Hematopoietic multipotent progenitor cell treated with erythropoietin and hydrocortisone succinate and interleukin-3 and kit ligand, for 15 days (in vitro differentiated cells): ENCODE measurements around the gene FANK1.

Experiments
- DNase-seq: peaks from one replicate; pipeline ENCODE4 v3.0.0-alpha.2; 2015; ENCODE audit warnings: low spot score

Gene FANK1, protein sequence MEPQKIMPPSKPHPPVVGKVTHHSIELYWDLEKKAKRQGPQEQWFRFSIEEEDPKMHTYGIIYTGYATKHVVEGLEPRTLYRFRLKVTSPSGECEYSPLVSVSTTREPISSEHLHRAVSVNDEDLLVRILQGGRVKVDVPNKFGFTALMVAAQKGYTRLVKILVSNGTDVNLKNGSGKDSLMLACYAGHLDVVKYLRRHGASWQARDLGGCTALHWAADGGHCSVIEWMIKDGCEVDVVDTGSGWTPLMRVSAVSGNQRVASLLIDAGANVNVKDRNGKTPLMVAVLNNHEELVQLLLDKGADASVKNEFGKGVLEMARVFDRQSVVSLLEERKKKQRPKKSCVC

DNA sequence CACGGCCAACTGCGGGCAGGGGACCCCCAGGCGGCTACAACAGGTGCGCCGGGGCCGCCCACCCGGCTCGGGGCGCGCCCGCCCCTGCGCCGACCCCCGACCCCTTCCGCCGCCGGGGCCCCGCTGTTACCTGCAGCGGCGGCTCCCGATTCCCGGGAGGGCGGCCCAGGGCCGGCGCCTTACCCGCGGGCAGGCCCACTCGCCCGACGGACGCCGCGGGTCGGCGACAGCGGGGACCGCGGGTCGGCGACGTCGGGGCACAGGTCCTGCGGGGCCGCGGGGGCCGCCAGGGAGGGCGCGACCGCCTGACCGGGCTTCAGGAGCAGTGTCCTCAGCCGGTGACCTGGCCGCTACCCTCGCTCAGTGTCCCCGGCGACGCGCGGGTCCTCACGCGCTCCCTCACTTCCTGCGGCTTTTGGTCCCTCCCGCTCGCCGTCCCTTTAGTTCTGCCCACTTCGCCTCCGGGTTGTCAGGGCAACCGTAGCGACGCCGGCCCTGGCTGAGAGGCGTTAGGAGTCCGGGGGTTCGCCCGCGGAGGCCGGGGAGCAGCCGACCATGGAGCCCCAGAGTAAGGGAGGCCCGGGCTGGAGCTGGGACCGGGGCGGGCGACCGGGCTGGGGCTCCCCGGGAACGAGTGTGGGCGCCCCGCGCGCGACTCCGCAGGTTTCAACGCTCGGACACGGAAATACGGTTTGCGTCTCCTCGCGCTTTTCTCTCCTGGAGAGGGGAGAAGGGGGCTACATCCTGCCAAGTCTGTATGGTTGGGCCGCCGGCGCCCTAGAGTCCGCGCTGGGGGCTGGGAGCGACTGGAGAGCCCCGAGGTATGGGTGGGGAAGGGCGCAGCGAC lies at the start of gene FANK1:
FANK1 (plus strand) TSS at position 477 of the 847 bp plus-strand sequence; CDS start at position 556, 79 bp downstream.
- DNase-seq, result peak; percentile 88

DNA sequence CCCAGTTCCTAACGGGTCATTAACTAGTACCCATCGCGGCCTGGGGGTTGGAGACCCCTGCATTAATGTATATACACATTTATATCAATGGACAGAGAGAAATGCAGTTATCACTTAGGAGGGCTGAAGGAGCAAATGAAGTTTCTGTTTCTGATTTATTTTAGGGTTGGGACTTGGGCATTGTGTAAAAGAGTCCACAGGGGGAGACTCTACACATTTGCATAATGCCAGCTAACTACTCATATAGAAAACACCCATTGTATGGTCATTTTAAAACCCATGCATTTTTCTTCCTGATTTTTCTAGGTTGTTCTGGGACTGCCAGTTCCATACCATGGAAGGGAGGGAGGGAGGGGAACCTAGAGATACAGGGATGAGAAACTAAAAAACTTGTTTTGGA lies 49.5 kb upstream of the FANK1 start:
- DNase-seq, result no peak

DNA sequence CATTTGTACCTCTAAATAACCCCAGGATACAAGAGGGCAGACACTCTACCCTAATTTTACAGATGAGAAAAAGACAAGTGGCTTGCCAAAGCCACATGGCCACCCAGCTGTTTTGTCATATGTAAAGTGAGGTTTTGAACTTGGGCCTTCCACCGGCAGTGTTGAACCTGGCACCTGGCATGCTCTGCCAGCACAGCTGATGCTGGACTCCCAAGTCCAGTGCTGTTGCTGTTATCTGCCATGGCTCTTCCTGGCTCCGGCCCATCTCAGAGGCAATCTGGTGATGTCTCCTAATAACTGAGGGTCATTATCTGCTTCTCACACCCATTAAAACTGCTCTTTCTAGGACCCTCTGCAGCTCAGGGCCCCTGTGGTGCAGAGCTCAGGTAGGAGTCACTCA lies 48.0 kb upstream of the FANK1 start:
- DNase-seq, result no peak

DNA sequence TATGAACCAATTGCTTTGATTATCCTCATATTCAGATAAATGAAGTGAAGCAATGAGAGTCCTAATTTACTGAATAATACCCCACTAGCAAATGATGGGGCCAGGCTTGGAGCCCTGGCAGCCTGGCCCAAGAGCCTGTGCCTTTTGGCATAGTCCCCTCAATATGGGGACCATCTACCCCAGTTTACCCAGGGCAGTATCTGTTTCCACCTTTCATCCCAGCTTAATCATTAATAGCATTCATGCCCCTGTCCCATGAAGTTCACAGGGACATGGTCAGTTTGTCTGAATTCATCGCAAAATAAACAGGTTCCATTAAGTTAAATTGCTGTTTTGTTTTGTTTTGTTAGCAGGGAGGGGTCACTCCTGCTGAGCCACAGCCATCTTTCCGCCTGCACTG lies 47.5 kb upstream of the FANK1 start:
- DNase-seq, result no peak

DNA sequence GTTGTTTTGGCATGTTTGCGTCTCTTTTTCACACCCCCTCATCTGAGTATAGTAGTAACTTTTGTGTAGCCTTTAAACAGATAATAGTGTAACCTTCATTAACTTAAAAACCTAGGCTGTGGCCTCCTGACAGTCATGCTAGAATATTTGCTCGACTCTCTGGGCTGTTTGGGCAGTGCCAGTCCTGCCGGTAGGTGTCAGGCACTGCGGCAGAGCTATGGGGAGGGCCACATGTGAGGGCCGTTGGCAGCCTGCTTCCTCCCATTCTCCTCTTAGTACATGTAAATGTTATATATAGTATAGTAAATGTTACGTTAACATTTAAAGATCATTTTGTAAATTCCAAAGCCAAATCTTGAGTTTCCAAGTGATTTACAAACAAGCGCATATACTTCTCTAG lies 46.9 kb upstream of the FANK1 start:
- DNase-seq, result no peak

DNA sequence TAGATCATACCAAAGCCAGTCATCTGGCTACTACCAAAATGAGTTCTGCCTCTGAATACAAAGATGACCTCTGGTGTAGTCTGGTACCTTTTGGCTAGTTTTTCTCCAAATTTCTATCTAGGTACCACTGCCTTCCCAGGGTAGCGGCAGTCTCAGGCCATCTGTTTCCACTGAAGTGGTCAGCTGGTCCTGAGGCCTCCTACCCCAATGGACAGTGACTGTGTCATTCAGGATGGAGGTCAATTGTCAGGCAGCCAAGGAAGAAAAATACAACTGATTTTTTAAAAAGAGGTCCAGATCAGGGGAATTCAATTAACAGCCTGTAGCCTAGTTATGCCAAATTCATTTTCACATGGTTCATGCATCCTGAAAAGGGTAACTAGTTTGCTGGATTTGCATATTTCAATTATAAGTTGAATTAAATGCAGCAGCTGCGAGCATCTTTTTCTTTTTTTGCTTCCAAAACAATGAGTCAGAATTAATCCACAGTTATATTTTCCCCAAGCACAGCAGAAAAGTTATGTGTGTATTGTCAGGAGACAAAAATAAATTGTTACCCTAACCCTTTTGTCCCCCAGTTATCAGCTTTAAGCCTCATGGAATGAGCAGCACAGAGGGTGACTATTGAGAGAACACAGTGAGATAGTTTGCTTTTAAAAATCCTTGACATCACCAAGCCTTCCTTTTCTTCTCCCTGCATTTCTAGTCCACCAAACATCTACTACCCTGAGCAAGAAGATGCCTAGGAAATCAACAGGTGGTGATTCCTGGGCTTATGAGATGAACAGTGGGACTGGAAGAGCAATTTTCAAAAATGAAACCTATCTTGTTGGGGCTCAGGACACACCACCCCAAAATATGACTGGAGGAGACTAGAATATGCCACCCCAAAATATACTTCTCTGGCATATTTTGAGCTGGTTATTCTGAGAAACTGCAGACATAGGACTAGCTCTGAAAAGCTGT lies 45.3 kb upstream of the FANK1 start:
- DNase-seq, result no peak

DNA sequence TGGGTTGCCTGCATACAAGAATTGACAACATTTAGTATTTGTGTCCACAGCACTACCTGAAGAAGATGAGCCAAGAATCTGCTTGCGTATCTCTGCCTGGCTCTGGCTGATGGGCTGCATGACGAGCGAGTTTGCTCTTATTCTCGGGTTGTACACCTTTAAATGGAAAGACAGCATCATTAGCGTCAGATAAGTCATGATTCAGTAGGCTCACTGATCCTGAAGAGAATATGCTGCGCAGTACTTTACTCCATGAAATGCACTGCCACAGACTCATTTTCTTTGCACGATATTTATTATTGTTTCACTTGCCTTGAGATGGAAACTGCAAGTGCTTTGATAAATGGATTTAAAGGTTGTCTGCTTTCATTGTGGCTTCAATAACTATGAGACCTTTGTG lies 43.9 kb upstream of the FANK1 start:
- no peak for DNase-seq

DNA sequence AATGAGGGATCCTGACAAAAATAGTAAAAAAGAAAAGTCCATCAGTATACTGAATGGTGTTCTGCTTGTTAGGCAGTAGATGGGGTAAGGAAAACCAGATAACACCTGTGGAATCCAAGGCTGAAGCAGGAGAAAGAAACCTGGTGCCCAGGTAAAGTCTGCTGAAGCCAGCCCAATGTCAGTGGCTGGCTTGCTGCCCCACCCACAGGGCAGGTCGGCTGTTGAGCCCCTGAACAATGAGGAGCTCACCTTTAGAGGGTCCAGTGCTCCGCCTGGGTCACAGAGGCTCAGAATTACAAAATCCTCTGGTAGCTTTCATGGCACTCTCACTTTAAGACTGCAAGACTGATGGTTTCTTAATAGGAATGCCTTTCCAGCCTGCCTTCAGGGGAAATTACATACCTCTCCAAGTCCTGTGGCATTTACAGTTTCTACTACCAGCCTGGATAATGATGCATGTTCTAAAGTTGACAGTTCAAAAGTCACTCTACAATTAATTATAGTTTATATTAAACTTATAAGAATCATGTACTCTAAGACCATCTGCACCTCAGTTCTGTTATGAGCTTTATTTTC lies 39.1 kb upstream of the FANK1 start:
- no peak for DNase-seq

DNA sequence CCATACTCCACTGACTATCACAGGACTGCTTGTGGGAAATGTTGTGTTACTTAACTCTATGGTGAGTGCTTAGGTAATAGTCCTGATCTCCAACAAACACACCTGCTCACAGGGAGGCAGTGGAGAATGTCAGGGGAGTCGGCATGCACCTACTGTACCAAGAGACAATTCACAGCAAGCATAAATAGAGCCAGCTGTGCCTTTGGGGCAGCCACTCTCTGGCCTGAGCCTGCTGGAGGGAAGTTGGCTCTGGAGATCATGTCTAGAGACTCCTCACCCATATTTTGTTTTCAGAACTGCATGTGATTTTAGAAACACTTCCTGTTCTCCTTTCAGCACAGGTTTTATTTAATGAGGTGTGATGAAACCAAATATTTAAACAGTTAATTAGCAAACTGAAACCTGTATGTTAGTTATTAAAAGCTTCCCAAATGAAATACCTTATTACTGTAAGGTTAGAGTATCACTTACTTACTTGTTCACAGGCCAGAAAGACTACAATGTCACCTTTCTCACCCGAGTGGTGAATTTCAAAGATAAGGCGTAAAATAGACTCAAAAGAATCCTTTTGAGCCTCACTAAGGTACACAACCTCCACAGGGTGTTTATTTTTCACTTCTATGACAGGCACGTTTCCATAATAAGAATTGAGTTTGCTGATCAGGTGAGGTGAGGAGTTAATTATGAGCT lies 37.1 kb upstream of the FANK1 start:
- DNase-seq, result no peak

DNA sequence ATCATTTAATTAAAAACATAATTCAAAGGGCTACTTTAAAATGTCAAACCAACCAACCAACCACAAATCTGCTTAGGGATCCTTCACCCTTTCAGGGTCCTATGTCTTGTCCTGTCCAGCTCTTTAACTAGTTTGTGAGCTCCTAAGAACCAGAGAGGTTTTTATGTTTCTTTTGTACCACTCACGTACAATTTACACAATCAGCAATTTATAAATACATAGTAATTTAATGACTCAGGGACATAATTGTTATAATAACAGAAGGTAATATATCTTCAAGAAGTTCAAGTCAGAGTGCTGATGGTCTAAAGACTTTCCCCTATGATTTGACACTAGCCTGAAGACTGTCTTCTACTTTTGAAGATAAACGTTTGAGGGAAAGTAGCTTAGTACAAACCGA lies 31.2 kb upstream of the FANK1 start:
- DNase-seq, result no peak

DNA sequence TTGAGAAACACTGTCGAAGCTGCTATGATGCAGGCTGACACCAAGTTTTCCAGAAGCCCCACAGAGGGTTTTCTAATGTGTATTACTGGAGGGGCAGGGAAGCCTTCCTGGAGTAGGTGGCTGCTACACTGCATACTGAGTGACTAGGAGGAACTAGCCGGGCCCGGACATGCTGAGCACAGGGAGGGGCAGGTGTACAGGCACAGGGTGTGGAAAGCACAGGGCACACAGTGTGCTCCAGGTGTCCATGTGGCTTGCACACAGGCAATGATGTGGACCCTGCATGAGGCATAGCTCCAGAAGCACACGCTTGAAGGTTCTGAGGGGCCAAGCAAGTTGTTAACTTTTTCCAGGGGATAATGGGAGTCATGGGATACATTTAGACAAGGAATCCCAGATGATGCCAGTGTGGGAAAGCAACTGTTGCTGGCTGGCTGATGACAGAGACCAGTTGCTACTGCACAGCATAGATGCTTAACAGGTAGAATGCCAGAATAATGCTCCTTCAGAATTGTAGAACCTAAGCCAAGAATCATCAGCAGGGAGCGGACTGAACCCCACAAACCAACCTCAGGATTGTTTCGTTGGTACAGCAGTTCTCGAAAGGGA lies 29.8 kb upstream of the FANK1 start:
- DNase-seq, result no peak

DNA sequence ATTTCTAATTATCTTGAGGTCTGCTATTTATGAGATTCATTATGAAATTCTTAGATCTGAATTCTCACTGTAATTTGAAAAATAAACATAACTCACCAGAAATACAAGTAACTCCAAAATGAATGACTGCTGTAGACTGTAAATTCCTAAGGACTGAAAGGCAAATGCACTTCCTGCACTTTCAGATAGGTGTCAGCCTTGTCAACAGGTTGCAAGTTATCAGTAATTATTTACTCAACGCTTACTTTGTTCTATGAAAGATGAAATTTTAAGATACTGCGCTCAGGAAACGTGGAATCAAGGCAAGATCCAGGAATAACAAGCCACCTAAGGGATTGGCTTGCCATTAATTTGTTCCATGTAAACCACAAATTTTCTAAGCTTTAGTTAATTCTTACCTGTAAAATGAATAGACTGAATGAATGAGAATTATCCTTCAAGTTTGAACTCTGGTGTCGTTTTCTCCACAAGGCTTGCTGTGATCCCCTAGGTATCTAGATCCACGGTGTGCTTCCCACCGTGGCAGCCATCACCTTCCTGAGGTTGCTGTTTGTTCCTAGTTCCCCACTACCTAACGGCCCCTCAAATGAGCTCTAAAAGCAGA lies 27.9 kb upstream of the FANK1 start:
- peak; percentile 77 for DNase-seq

DNA sequence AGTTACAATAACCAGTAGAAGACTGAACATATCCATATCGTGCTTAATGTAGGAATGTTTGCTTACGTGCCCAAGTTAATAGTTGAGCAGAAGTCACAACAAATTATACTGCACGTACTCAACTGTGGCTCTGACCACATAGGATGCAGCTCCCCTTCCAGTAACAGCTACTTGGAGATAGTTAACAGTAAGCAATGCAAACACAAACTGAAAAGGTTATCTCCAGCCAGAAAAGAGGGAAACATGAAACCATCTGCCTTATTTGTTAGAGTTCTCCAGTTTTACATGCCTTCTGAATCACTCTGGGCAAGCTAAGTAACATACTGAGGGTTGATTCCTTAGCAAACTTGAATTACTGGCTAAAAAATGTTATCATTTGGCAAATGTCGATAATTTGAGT lies 25.0 kb upstream of the FANK1 start:
- no peak for DNase-seq

DNA sequence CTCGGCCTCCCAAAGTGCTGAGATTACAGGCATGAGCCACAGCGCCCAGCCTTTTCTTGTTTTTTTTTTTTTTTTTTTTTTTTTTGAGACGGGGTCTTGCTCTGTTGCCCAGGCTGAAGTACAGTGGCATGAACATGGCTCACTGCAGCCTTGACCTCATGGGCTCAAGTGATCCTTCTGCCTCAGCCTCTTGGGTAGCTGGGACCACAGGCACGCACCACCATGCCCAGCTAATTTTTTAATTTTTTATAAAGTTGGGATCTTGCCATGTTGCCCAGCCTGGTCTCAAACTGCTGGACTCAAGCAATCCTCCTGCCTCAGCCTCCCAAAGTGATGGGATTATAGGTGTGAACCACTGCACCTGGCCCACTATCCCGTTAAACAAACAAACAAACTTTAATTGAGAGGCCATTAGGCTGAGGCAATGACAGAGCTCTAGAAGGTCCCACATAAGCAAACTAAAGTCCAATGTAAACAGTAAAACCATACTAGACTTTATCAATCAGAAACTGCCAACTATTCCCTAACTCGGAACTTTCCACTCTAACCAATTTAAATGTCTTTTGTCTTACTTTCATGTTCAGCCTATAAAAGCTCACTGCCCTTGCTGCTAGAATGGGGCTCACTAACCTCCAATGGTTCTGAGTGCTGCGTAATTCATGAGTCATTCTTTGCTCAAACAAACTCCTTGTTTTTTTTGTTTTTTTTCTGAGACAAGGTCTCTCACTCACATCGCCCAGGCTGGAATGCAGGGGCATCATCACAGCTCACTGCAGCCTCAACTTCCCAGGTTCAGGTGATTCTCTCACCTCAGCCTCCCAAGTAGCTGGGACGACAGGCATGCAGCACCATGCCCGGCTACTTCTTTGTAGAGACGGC lies 17.2 kb upstream of the FANK1 start:
- no peak for DNase-seq

DNA sequence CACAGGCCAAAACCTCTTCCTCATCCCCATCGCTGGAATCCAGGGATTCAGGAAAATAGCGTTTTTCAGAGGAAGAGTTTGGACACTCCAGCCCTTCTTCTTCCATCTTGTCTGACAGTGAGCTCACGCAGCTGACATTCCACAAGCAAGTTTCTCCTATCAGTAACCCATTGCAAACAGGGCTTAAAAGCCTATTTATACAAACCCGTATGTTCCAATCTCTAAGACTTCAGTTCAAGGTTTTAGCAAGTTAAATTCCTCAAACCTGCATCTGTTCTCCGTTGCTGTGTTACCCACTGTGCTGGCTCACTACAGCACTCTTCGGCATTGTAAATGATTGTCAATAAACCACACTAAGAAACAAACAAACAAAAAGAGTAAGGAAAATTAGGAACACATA lies 15.6 kb upstream of the FANK1 start:
- no peak for DNase-seq

DNA sequence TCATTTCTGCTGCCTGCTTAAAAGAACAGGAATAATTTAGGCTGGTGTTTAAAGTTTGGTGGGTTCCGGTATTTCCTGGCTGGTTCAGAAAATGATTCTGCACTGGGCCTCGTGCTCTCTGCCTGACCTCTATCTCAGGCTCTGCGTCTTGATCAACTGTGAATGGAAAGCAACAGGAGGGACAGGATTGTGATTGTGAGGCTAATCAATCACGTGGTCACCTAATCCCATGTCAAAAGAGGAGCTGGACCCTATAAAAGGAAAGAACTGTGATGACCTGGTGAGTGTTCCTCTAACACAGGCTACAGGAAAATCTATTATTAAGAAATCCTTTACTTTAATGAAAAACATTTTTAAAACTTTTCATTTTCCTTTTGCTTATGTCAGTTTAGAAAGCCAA lies 15.2 kb upstream of the FANK1 start, which contains the start of gene DHX32:
DHX32 (minus strand) TSS at position 101 of the 400 bp plus-strand sequence. CDS start 468 bp downstream, outside the sequence.
- no peak for DNase-seq

DNA sequence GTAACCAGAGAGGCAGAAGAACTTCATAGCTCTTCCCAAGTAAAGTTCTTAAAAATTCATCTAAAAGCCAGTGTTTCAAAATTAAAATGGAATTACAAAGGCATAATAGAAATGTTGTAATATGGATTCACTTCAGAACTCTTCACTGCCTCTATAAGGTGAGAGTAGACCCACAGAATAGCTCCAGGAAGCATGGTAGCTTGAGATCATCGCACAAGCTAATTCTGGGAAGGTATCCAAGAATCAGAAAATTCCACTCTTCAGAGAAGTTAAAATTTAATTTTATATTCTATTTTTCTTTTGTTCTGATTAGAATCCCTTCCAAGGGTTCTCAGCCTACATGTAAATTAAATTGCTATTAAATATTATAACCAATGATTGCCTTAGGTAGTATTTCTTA lies 13.8 kb upstream of the FANK1 start:
- no peak for DNase-seq

DNA sequence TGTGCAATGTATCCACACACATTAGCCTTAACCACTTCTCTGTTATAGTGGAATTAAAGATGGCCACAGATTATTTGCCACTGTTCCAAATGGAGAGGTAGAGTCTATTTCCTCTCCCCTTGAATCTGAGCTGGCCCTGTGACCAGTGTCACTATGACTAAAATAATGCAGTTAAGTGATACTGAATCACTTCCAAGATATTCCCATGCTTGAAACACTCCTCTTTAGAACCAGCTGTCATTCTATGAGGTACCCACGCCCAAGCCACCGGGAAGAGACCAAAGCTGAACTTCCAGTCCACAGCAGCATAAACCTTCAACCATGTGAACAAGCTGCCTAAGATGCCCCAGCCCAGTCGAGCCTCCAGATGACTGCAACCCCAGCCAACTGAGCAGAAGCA lies 13.2 kb upstream of the FANK1 start:
- no peak for DNase-seq

DNA sequence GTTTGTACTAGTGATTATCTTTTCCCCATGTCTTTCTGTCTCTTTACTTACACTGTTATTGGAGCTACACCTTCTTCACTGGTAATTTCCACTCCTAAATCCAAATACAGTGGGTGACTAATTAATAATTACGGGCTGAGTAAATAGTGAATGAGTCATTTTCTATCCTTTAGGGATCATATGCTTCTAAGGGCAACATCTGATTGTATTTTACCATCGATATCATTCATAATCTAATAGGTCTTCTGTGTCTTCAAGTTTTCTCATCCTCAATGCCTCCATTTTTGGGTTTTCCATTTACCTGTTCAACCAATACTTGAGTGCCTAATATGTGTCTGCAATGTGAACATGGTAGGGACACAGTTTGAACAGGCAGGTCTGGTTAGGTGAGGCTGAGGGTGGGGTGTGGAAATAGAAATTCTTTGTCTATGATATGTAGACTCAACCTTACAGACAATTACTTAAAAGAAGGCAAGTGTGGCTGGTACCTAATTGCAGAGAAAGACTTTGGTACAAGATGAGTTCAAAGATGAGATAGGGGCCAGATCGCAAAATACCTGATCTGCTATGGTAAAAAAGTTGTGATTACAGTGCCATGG lies 9.4 kb upstream of the FANK1 start:
- DNase-seq, result no peak
